Tibial artery (tissue), 4 donors: ENCODE results near the gene DTHD1.

Experiments used
- DNase-seq, 2 donors: peaks; one replicate each; pipeline ENCODE4 v3.0.0-alpha.2; 2019
- H3K27ac ChIP-seq, 2 donors: fragments of 200-600 bp; sonication (generic) in 1 of 2; 1 replicate in 1 of 2; 2 replicates in 1 of 2; pipeline ENCODE4 v1.5.1; 2018 to 2019; ENCODE audit warnings: mild to moderate bottlenecking in 1 of 2
- H3K27me3 ChIP-seq, 2 donors: fragments of 200-600 bp; sonication (generic) in 1 of 2; one replicate each; pipeline versions ENCODE4 v1.5.1 to v1.6.0; 2016 to 2019
- H3K36me3 ChIP-seq, 3 donors: fragments of 200-600 bp; sonication (generic) in 2 of 3; one replicate each; pipeline ENCODE4 v1.5.1; 2016 to 2019; ENCODE audit warnings: mild to moderate bottlenecking in 2 of 3
- H3K4me1 ChIP-seq, 4 donors: fragments of 200-600 bp; sonication (generic) in 2 of 4; 1 replicate in 3 of 4; 2 replicates in 1 of 4; pipeline ENCODE4 v1.5.1; 2016 to 2019
- H3K4me3 ChIP-seq, 2 donors: fragments of 200-600 bp; sonication (generic) in 1 of 2; 1 replicate in 1 of 2; 2 replicates in 1 of 2; pipeline ENCODE4 v1.5.1; 2018 to 2019; ENCODE audit warnings: mild to moderate bottlenecking in 2 of 2
- H3K9me3 ChIP-seq, 3 donors: fragments of 200-600 bp; sonication (generic) in 1 of 3; one replicate each; pipeline ENCODE4 v1.5.1; 2016 to 2019
- CTCF ChIP-seq, 2 experiments: fragments of 200-600 bp in 1 of 2; fragments of 450-650 bp in 1 of 2; IDR thresholded peaks; one replicate each; pipeline ENCODE4 v1.5.1; 2017 to 2019; ENCODE audit warnings: antibody characterized with exemption in 2 of 2, mild to moderate bottlenecking in 1 of 2, moderate library complexity in 1 of 2
- intact Hi-C: fragments of 100-400 bp; cut with DNase I; formaldehyde crosslinking; loops from one replicate; pipeline ENCODE4 v1.15.0; 2023; ENCODE audit warnings: low total_unique reads

The DTHD1 gene

GRCh38 chr4:36324808-36325207 is 43.4 kb downstream of the DTHD1 start:
- DNase-seq: no peak
- Histone ChIP-seq H3K9me3 (no peaks in the 10 kb centered on the region), H3K4me1 (no peaks in the 10 kb centered on the region), H3K27ac (no peak overlapping the region), H3K27me3 (no peaks in the 10 kb centered on the region), H3K4me3 (no peak overlapping the region), H3K36me3 (no peaks in the 10 kb centered on the region)
- intact Hi-C loops: no loop called here
- TF ChIP-seq CTCF (IDR thresholded peaks at IDR 0.05): no peak

- H3K4me3 ChIP-seq: no peak overlapping the region
- no peaks in the 10 kb centered on the region for H3K4me1 ChIP-seq
- no peaks in the 10 kb centered on the region for H3K36me3 ChIP-seq
- no peak for DNase-seq
- intact Hi-C loops: no loop called here
- H3K9me3 ChIP-seq: no peaks in the 10 kb centered on the region
- H3K27ac ChIP-seq: no peak overlapping the region
- no peaks in the 10 kb centered on the region for H3K27me3 ChIP-seq
- no peak for TF ChIP-seq CTCF (IDR thresholded peaks at IDR 0.05)
Observed at GRCh38 chr4:36325499-36325898, 44.1 kb downstream of the DTHD1 start.

- no peaks in the 10 kb centered on the region for H3K36me3 ChIP-seq
- DNase-seq: no peak
- no peaks in the 10 kb centered on the region for H3K27me3 ChIP-seq
- intact Hi-C loops: no loop called here
- H3K4me1 ChIP-seq: no peaks in the 10 kb centered on the region
- H3K9me3 ChIP-seq: no peaks in the 10 kb centered on the region
- TF ChIP-seq CTCF (IDR thresholded peaks at IDR 0.05): no peak
- no peak overlapping the region for H3K4me3 ChIP-seq
- no peak overlapping the region for H3K27ac ChIP-seq
Observed at GRCh38 chr4:36325926-36326325, 44.5 kb downstream of the DTHD1 start.

GRCh38 chr4:36326476-36327029 is 45.1 kb downstream of the DTHD1 start:
- no peak overlapping the region for H3K4me3 ChIP-seq
- DNase-seq: no peak
- TF ChIP-seq CTCF (IDR thresholded peaks at IDR 0.05): no peak
- H3K4me1 ChIP-seq: no peaks in the 10 kb centered on the region
- intact Hi-C loops: no loop called here
- no peak overlapping the region for H3K27ac ChIP-seq
- no peaks in the 10 kb centered on the region for H3K36me3 ChIP-seq
- H3K9me3 ChIP-seq: no peaks in the 10 kb centered on the region
- no peaks in the 10 kb centered on the region for H3K27me3 ChIP-seq

GRCh38 chr4:36327400-36327799 is 46.0 kb downstream of the DTHD1 start:
- Histone ChIP-seq H3K4me1 (no peaks in the 10 kb centered on the region), H3K4me3 (no peak overlapping the region), H3K36me3 (no peaks in the 10 kb centered on the region), H3K27ac (no peak overlapping the region), H3K9me3 (no peaks in the 10 kb centered on the region), H3K27me3 (no peaks in the 10 kb centered on the region)
- DNase-seq: no peak
- intact Hi-C loops: no loop called here
- no peak for TF ChIP-seq CTCF (IDR thresholded peaks at IDR 0.05)

GRCh38 chr4:36328130-36328529 is 46.7 kb downstream of the DTHD1 start:
- Histone ChIP-seq H3K36me3 (no peaks in the 10 kb centered on the region), H3K27ac (no peak overlapping the region), H3K4me3 (no peak overlapping the region), H3K9me3 (no peaks in the 10 kb centered on the region), H3K27me3 (no peaks in the 10 kb centered on the region), H3K4me1 (no peaks in the 10 kb centered on the region)
- no peak for DNase-seq
- TF ChIP-seq CTCF (IDR thresholded peaks at IDR 0.05): no peak
- intact Hi-C loops: no loop called here
